ENCODE data around the gene LEMD1.

LEMD1 gene

GRCh38 chr1:205421798-205422197, at the start of gene LEMD1:
LEMD1 (minus strand) TSS chr1:205422056; CDS start chr1:205420536, 1,520 bp downstream.
- no peak within 1 kb of the TSS for H3K27ac ChIP-seq
- DNase-seq (ENCODE audit: low read depth, low spot score), result no peak

GRCh38 chr1:205470131-205470530, 48.3 kb upstream of the LEMD1 start:
- no peak for DNase-seq (ENCODE audit: low read depth, low spot score)
- no peak overlapping the region for H3K27ac ChIP-seq

GRCh38 chr1:205466595-205467220, 44.9 kb upstream of the LEMD1 start:
- H3K27ac ChIP-seq, result no peak overlapping the region
- no peak for DNase-seq (ENCODE audit: low read depth, low spot score)

- no peak for DNase-seq (ENCODE audit: low read depth, low spot score)
Measured at GRCh38 chr1:205465392-205465791, 43.5 kb upstream of the LEMD1 start.

GRCh38 chr1:205458777-205459566, 37.1 kb upstream of the LEMD1 start:
- no peak overlapping the region for H3K27ac ChIP-seq
- no peak for DNase-seq (ENCODE audit: low read depth, low spot score)

More at GRCh38 chr1:205465392-205465791, 43.5 kb upstream of the LEMD1 start:
- no peak overlapping the region for H3K27ac ChIP-seq

GRCh38 chr1:205456868-205457745, 35.3 kb upstream of the LEMD1 start:
- no peak for DNase-seq (ENCODE audit: low read depth, low spot score)
- H3K27ac ChIP-seq, result no peak overlapping the region

- no peak for DNase-seq (ENCODE audit: low read depth, low spot score)
- no peak overlapping the region for H3K27ac ChIP-seq
Measured at GRCh38 chr1:205456383-205456867, 34.6 kb upstream of the LEMD1 start.

GRCh38 chr1:205455581-205456382, 33.9 kb upstream of the LEMD1 start, which contains the start of gene BLACAT1:
BLACAT1 (minus strand) TSS chr1:205456045.
- H3K27ac ChIP-seq, result no peak within 1 kb of the TSS
- DNase-seq (ENCODE audit: low read depth, low spot score), result no peak

GRCh38 chr1:205454903-205455335, 33.1 kb upstream of the LEMD1 start:
- no peak for DNase-seq (ENCODE audit: low read depth, low spot score)

GRCh38 chr1:205453466-205453865, 31.6 kb upstream of the LEMD1 start:
- H3K27ac ChIP-seq, result no peak overlapping the region
- no peak for DNase-seq (ENCODE audit: low read depth, low spot score)

More at GRCh38 chr1:205454903-205455335, 33.1 kb upstream of the LEMD1 start:
- H3K27ac ChIP-seq, result no peak overlapping the region

- no peak overlapping the region for H3K27ac ChIP-seq
- no peak for DNase-seq (ENCODE audit: low read depth, low spot score)
Measured at GRCh38 chr1:205452933-205453332, 31.1 kb upstream of the LEMD1 start.

- no peak overlapping the region for H3K27ac ChIP-seq
- no peak for DNase-seq (ENCODE audit: low read depth, low spot score)
Measured at GRCh38 chr1:205452364-205452763, 30.5 kb upstream of the LEMD1 start.

- H3K27ac ChIP-seq, result peak overlapping the region; percentile 91
- no peak for DNase-seq (ENCODE audit: low read depth, low spot score)
Measured at GRCh38 chr1:205451759-205452164, 29.9 kb upstream of the LEMD1 start.

- no peak for DNase-seq (ENCODE audit: low read depth, low spot score)
- H3K27ac ChIP-seq, result peak overlapping the region; percentile 91
Measured at GRCh38 chr1:205451202-205451601, 29.3 kb upstream of the LEMD1 start.

- peak overlapping the region; percentile 91 for H3K27ac ChIP-seq
- no peak for DNase-seq (ENCODE audit: low read depth, low spot score)
Measured at GRCh38 chr1:205450448-205450847, 28.6 kb upstream of the LEMD1 start.

- peak overlapping the region; percentile 91 for H3K27ac ChIP-seq
- peak; percentile 90 for DNase-seq (ENCODE audit: low read depth, low spot score)
Measured at GRCh38 chr1:205449750-205450443, 28.0 kb upstream of the LEMD1 start.

- H3K27ac ChIP-seq, result peak overlapping the region; percentile 91
Measured at GRCh38 chr1:205449254-205449749, 27.4 kb upstream of the LEMD1 start.

GRCh38 chr1:205448540-205449253, 26.8 kb upstream of the LEMD1 start:
- no peak for DNase-seq (ENCODE audit: low read depth, low spot score)
- peak overlapping the region; percentile 91 for H3K27ac ChIP-seq

More at GRCh38 chr1:205449254-205449749, 27.4 kb upstream of the LEMD1 start:
- no peak for DNase-seq (ENCODE audit: low read depth, low spot score)

All from epithelial cell of prostate (primary cell).